ENCODE data around the gene PADI3. TPM values are rescaled to one million over a fixed set of nuclear protein-coding genes. Genes with fewer than 3 reads are reported as not detected.

Gene PADI3
- polyA plus RNA-seq, 3 donors = 0.01 TPM; not detected in 2

GRCh38 chr1:17213782-17214148, 35.1 kb upstream of the PADI3 start:
- H3K4me3 Mint-ChIP-seq = no peak overlapping the region
- no peaks in the 10 kb centered on the region for H4K20me1 ChIP-seq (ENCODE audit: insufficient read depth, low read length)
- H3K9ac ChIP-seq (ENCODE audit: insufficient read depth, low read length, poor library complexity, severe bottlenecking) = no peak overlapping the region
- H3K9me3 Mint-ChIP-seq = peaks cover 0 to 3% (median 0%) of the 10 kb centered on the region in 7 donors
- WGBS (ENCODE audit: insufficient coverage) = 86% methylated on average over 4 of the region's 9 CpGs
- no peak overlapping the region for H2AFZ ChIP-seq (ENCODE audit: insufficient read depth, low read depth, low read length, poor library complexity, severe bottlenecking)
- H3K4me1 ChIP-seq (ENCODE audit: control insufficient read depth in 1 of 2, insufficient read depth in 2 of 2, low read length in 2 of 2) = peaks cover 19 to 22% of the 10 kb centered on the region in 2 donors
- H3K4me3 ChIP-seq (replicated peaks in 1 of 3; ENCODE audit: low read depth in 2 of 3, low read length in 3 of 3) = no peak overlapping the region
- H3K27me3 ChIP-seq (ENCODE audit: control insufficient read depth in 2 of 2, insufficient read depth in 2 of 2, low read length in 2 of 2) = no peaks in the 10 kb centered on the region
- intact Hi-C loops (cut with micrococcal nuclease) = no loop called here
- no peak for TF ChIP-seq CTCF (IDR thresholded peaks at IDR 0.05)
- peaks cover 12 to 18% (median 17%) of the 10 kb centered on the region in 3 donors for H3K27me3 Mint-ChIP-seq (ENCODE audit: low read depth in 3 of 3)
- DNase-seq = no peak
- no peaks in the 10 kb centered on the region for H3K36me3 ChIP-seq (replicated peaks in 1 of 2; ENCODE audit: control insufficient read depth in 1 of 2, insufficient read depth in 2 of 2, low read length in 2 of 2)
- H3K4me2 ChIP-seq (replicated peaks; ENCODE audit: extremely low read depth, low read length, poor library complexity, severe bottlenecking) = no peak overlapping the region
- peaks cover 23% of the 10 kb centered on the region for H3K4me1 Mint-ChIP-seq
- H3K9me3 ChIP-seq (replicated peaks in 1 of 2; ENCODE audit: control insufficient read depth in 1 of 2, insufficient read depth in 1 of 2, low read length in 2 of 2) = no peaks in the 10 kb centered on the region
- no peak overlapping the region for H3K27ac ChIP-seq (ENCODE audit: low read depth in 1 of 2, low read length in 2 of 2)
- H3K36me3 Mint-ChIP-seq = peaks cover 0 to 1% of the 10 kb centered on the region in 2 donors
- no peaks in the 10 kb centered on the region for H3K79me2 ChIP-seq (ENCODE audit: insufficient read depth, low read length)
- peak overlapping the region in 1 of 7 donors; percentile 6 for H3K27ac Mint-ChIP-seq

- H3K36me3 Mint-ChIP-seq = peaks cover 0 to 1% of the 10 kb centered on the region in 2 donors
- Histone ChIP-seq H3K27ac (ENCODE audit: low read depth in 1 of 2, low read length in 2 of 2) (no peak overlapping the region), H3K79me2 (ENCODE audit: insufficient read depth, low read length) (no peaks in the 10 kb centered on the region), H3K36me3 (replicated peaks in 1 of 2; ENCODE audit: control insufficient read depth in 1 of 2, insufficient read depth in 2 of 2, low read length in 2 of 2) (no peaks in the 10 kb centered on the region), H3K4me1 (ENCODE audit: control insufficient read depth in 1 of 2, insufficient read depth in 2 of 2, low read length in 2 of 2) (peaks cover 16 to 17% of the 10 kb centered on the region in 2 donors), H3K27me3 (ENCODE audit: control insufficient read depth in 2 of 2, insufficient read depth in 2 of 2, low read length in 2 of 2) (no peaks in the 10 kb centered on the region), H4K20me1 (ENCODE audit: insufficient read depth, low read length) (no peaks in the 10 kb centered on the region), H2AFZ (ENCODE audit: insufficient read depth, low read depth, low read length, poor library complexity, severe bottlenecking) (no peak overlapping the region), H3K4me3 (replicated peaks in 1 of 3; ENCODE audit: low read depth in 2 of 3, low read length in 3 of 3) (no peak overlapping the region), H3K9ac (ENCODE audit: insufficient read depth, low read length, poor library complexity, severe bottlenecking) (no peak overlapping the region), H3K4me2 (replicated peaks; ENCODE audit: extremely low read depth, low read length, poor library complexity, severe bottlenecking) (no peak overlapping the region), H3K9me3 (replicated peaks in 1 of 2; ENCODE audit: control insufficient read depth in 1 of 2, insufficient read depth in 1 of 2, low read length in 2 of 2) (no peaks in the 10 kb centered on the region)
- TF ChIP-seq CTCF (IDR thresholded peaks at IDR 0.05) = no peak
- no peak overlapping the region for H3K4me3 Mint-ChIP-seq
- H3K4me1 Mint-ChIP-seq = peaks cover 18% of the 10 kb centered on the region
- H3K9me3 Mint-ChIP-seq = no peaks in the 10 kb centered on the region
- peaks cover 12 to 18% (median 17%) of the 10 kb centered on the region in 3 donors for H3K27me3 Mint-ChIP-seq (ENCODE audit: low read depth in 3 of 3)
- no peak for DNase-seq
- intact Hi-C loops (cut with micrococcal nuclease) = no loop called here
- 100% methylated on average over 3 of the region's 5 CpGs for WGBS (ENCODE audit: insufficient coverage)
- H3K27ac Mint-ChIP-seq = peak overlapping the region in 1 of 7 donors; percentile 14
These were observed 33.9 kb upstream of the PADI3 start for GRCh38 chr1:17214876-17215544.

Data from CD14-positive monocyte (primary cell).